Heart left ventricle (tissue), 16 donors: ENCODE data around the gene KIAA0930. TPM values are rescaled to one million over a fixed set of nuclear protein-coding genes. Genes with fewer than 3 reads are reported as not detected.

Experiments used
- ATAC-seq, 4 donors: fragments of 200-7000 bp; cut with Tn5 transposase; one replicate each; pipeline ENCODE4 v1.9.1; 2020 to 2022; ENCODE audit warnings: moderate library complexity in 4 of 4, mild to moderate bottlenecking in 3 of 4, moderate number of reproducible peaks in 1 of 4
- DNase-seq, 5 donors: peaks; one replicate each; pipeline ENCODE4 v3.0.0-alpha.2; 2020
- H3K27ac ChIP-seq, 12 donors: fragments of 200-600 bp; sonication (generic) in 4 of 12; one replicate each; pipeline versions ENCODE4 v1.5.0 to v1.8.0; 2016 to 2022; ENCODE audit warnings: mild to moderate bottlenecking in 2 of 12
- H3K27me3 ChIP-seq, 9 donors: fragments of 200-600 bp; sonication (generic) in 2 of 9; one replicate each; pipeline versions ENCODE4 v1.5.1 to v1.8.0; 2016 to 2022; ENCODE audit warnings: mild to moderate bottlenecking in 3 of 9
- H3K36me3 ChIP-seq, 9 donors: fragments of 200-600 bp; sonication (generic) in 2 of 9; one replicate each; pipeline versions ENCODE4 v1.5.0 to v1.8.0; 2018 to 2022; ENCODE audit warnings: mild to moderate bottlenecking in 2 of 9
- H3K4me1 ChIP-seq, 12 donors: fragments of 200-600 bp; sonication (generic) in 4 of 12; one replicate each; pipeline versions ENCODE4 v1.5.0 to v1.8.0; 2016 to 2022; ENCODE audit warnings: mild to moderate bottlenecking in 3 of 12
- H3K4me3 ChIP-seq, 12 donors: fragments of 200-600 bp; sonication (generic) in 4 of 12; one replicate each; pipeline versions ENCODE4 v1.5.0 to v1.8.0; 2017 to 2022; ENCODE audit warnings: mild to moderate bottlenecking in 9 of 12, moderate library complexity in 4 of 12
- H3K9me3 ChIP-seq, 12 donors: fragments of 200-600 bp; sonication (generic) in 4 of 12; one replicate each; pipeline versions ENCODE4 v1.5.0 to v1.8.0; 2016 to 2022; ENCODE audit warnings: mild to moderate bottlenecking in 1 of 12
- POLR2A ChIP-seq, 2 donors: fragments of 450-650 bp; IDR thresholded peaks; one replicate each; pipeline ENCODE4 v1.6.1; 2017; ENCODE audit warnings: antibody characterized with exemption in 2 of 2, mild to moderate bottlenecking in 2 of 2, moderate library complexity in 2 of 2
- WGBS, 4 donors: extraction: QIAGEN DNeasy Blood & Tissue Kit in 2 of 4; methylation state at CpG; one replicate each; pipeline versions ENCODE4 v1.1.5 to v1.1.7; 2013 to 2018; 5-methylcytosine and 5-hydroxymethylcytosine counted together
- intact Hi-C, 10 donors: fragments of 100-400 bp; cut with DNase I; formaldehyde crosslinking; loops; one replicate each; pipeline versions ENCODE4 v1.11.1 to v1.14.2; 2022
- polyA plus RNA-seq, 2 donors: library from polyadenylated mRNA; stranded (reverse); fragments of 200-250 nt; gene quantifications; one replicate each; pipeline ENCODE4 v1.2.3, GENCODE V29; 2013
- total RNA-seq, 9 donors: library from RNA; depleted of rRNA in 2 of 9; stranded (reverse); fragments of >200 nt in 2 of 9; fragmentation: NEBNext Ultra II Directional in 3 of 9; extraction: Animal tissue kit (Norgen Biotek cat#: 25700) in 3 of 9; gene quantifications; one replicate each; pipeline versions ENCODE4 v1.1.0 to v1.2.4, GENCODE V29; 2016 to 2023
- TF ChIP-seq, protein P1 (sequence below), 12 donors: fragments of 200-600 bp; sonication (generic) in 4 of 12; IDR thresholded peaks; one replicate each; pipeline versions ENCODE4 v1.5.0 to v1.8.0; 2018 to 2022; ENCODE audit warnings: antibody characterized with exemption in 12 of 12, mild to moderate bottlenecking in 5 of 12
- donor health status: ischemic (EF 13 %, LVEDD 7.1; RV severe dilation, severe dysfunction).
- donor health status: healthy with polysubstance abuse.
- donor health status: DM: no; HTN: yes; CAD: no.
- donor health status: DM: no; HTN: no; CAD: no.
- donor health status: ischemic (EF 25% LVEDD 6.9; RV normal size, moderate dysfunction).
- donor health status: ischemic (EF 25% LVEDD 5.7; RV mildly dilated, moderate dysfunction).
- donor health status: healthy.
- donor health status: DM: yes; HTN: yes; CAD: no.
- donor health status: ischemic (EF 35%, LVEDD 5.7; RV mildly dilated, moderate dysfunction).
- donor health status: nonischemic (EF 11% LVEDD 7.7; RV severe dilation, severe dysfunction).
- donor health status: DM: yes; HTN: yes; CAD: no.
- donor health status: PGD.
- donor health status: ischemic (EF 29% LVEDD 5.4; RV normal size, mild dysfunction).
- donor health status: nonischemic (EF 23%, LVEDD 6.1; RV moderate dilation, normal function).

Gene KIAA0930
- total and polyA plus RNA-seq, 11 donors: 8.5 to 67.1 (median 18.7) TPM

DNA sequence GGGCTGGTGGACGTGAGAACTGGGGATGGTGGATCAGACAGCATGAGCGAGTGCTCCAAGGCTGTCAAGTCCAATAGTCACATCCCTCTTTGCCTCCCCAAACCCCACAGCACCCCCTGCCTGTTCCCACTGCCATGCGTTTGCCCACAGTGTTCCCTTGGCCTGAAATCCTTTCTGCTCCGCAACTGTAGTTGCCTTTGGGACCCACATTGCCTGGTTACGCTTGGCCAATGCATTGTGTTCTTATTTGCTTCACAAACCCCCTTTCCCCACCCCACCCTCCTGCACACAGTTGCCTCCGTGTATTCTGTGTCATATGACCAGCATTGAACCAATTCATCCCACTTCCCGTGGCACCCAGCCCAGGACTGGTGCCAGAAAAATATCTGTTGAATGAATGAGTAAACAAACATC is 2.1 kb upstream of the KIAA0930 start:
- H3K27ac ChIP-seq: no peak overlapping the region
- peaks cover 0 to 34% (median 12%) of the 10 kb centered on the region in 12 donors for H3K4me1 ChIP-seq
- ATAC-seq: no peak
- TF ChIP-seq, protein P1, sequence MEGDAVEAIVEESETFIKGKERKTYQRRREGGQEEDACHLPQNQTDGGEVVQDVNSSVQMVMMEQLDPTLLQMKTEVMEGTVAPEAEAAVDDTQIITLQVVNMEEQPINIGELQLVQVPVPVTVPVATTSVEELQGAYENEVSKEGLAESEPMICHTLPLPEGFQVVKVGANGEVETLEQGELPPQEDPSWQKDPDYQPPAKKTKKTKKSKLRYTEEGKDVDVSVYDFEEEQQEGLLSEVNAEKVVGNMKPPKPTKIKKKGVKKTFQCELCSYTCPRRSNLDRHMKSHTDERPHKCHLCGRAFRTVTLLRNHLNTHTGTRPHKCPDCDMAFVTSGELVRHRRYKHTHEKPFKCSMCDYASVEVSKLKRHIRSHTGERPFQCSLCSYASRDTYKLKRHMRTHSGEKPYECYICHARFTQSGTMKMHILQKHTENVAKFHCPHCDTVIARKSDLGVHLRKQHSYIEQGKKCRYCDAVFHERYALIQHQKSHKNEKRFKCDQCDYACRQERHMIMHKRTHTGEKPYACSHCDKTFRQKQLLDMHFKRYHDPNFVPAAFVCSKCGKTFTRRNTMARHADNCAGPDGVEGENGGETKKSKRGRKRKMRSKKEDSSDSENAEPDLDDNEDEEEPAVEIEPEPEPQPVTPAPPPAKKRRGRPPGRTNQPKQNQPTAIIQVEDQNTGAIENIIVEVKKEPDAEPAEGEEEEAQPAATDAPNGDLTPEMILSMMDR (IDR thresholded peaks at IDR 0.05): peak in 1 of 12 donors; percentile 10
- TF ChIP-seq POLR2A (IDR thresholded peaks at IDR 0.05): no peak
- DNase-seq: peak in 1 of 5 donors; percentile 21
- H3K4me3 ChIP-seq: no peak overlapping the region
- no peaks in the 10 kb centered on the region for H3K27me3 ChIP-seq
- WGBS, 4 donors: 61 to 68% (median 63%) methylated on average over 7 of the region's 7 CpGs
- intact Hi-C loops: loop anchor here in 3 of 10 donors (5.0 to 10.0 kb wide), 2 partner anchors 78 to 80 kb away; partner anchors contain the start of gene NUP50 (in 3 of the 3)
- H3K36me3 ChIP-seq: no peaks in the 10 kb centered on the region
- no peaks in the 10 kb centered on the region for H3K9me3 ChIP-seq

DNA sequence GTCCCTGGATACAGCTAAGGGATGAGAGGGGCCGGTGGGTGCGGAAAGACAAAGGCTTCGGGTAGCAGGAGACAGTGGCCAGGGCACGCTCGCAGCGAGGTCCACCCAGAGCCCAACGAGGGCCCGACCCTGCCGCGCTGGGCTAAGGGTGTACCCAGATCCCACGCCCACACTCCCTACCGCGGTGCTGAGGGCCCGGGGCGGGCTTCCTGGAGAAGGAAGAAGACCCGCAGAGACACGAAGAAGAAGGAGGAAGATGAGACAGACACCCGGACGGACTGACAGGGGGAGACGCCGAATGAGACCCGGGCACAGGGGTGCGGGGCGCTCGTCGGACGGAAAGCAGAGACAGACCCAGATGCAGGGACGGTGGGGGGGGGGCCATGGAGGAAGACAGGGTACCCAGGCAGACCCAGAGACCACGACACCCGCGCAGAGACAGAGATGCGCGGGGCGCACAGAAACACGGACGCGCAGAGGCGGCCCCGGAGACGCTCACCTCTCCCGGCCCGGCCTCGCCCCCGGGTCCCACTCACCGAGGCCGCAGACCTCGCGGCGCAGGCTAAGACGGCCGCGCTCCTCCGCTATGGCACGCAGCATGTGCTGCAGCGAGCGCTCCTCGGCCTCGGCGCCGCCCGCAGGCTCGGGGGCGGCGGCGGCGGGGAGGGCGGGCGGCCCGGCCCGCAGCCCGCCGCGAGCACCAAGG is 437 bp downstream of the KIAA0930 start:
- 2 to 3% (median 2%) methylated on average over 24 to 73 of the region's 73 CpGs for WGBS, 4 donors
- Histone ChIP-seq H3K36me3 (peaks cover 0 to 11% (median 0%) of the 10 kb centered on the region in 9 donors), H3K9me3 (no peaks in the 10 kb centered on the region), H3K4me3 (peak overlapping the region; percentile 45 to 86 (median 68)), H3K27me3 (no peaks in the 10 kb centered on the region), H3K4me1 (peaks cover 0 to 51% (median 12%) of the 10 kb centered on the region in 12 donors), H3K27ac (peak overlapping the region in 6 of 12 donors; percentile 17 to 74 (median 34))
- ATAC-seq (peak in 3 of 4 donors; percentile 22 to 25 (median 23)), DNase-seq (peak in 2 of 5 donors; percentile 37 to 47)
- intact Hi-C loops: loop anchor here in 4 of 10 donors (2.0 to 10.0 kb wide), 3 partner anchors 75 to 78 kb away; partner anchors contain the start of gene NUP50 (in 4 of the 4)
- TF ChIP-seq POLR2A (IDR thresholded peaks at IDR 0.05): no peak

DNA sequence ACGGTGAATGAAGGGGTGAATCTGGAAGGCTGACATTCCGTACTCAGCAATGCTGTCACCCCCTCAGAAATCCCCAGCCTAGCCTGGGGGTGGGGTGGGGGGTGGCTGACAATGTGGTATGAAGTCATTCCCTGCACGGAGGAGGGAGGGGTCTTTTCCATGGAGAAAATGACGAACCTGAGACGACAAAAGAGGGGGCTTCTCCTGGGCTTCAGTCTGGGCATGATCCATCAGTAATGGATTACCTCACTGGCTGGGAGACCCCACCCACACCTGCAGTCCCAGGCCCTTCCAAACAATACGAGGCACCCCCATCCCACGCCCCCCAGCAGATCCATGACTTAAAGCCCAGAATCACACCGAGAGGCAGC is 1.0 kb downstream of the KIAA0930 start:
- 57 to 70% (median 58%) methylated on average over 5 to 8 of the region's 8 CpGs for WGBS, 4 donors
- no peak for ATAC-seq
- TF ChIP-seq, protein P1 (IDR thresholded peaks at IDR 0.05): no peak
- no peak for TF ChIP-seq POLR2A (IDR thresholded peaks at IDR 0.05)
- DNase-seq: peak in 1 of 5 donors; percentile 11
- H3K27me3 ChIP-seq: no peaks in the 10 kb centered on the region
- no peaks in the 10 kb centered on the region for H3K9me3 ChIP-seq
- peak overlapping the region in 2 of 12 donors; percentile 40 to 74 for H3K27ac ChIP-seq
- intact Hi-C loops: loop anchor here in 4 of 10 donors (2.0 to 10.0 kb wide), 4 partner anchors 55 to 77 kb away; partner anchors contain the start of gene NUP50 (in 4 of the 4)
- peaks cover 0 to 56% (median 12%) of the 10 kb centered on the region in 12 donors for H3K4me1 ChIP-seq
- peaks cover 0 to 11% (median 0%) of the 10 kb centered on the region in 9 donors for H3K36me3 ChIP-seq
- peak overlapping the region in 11 of 12 donors; percentile 51 to 86 (median 71) for H3K4me3 ChIP-seq

DNA sequence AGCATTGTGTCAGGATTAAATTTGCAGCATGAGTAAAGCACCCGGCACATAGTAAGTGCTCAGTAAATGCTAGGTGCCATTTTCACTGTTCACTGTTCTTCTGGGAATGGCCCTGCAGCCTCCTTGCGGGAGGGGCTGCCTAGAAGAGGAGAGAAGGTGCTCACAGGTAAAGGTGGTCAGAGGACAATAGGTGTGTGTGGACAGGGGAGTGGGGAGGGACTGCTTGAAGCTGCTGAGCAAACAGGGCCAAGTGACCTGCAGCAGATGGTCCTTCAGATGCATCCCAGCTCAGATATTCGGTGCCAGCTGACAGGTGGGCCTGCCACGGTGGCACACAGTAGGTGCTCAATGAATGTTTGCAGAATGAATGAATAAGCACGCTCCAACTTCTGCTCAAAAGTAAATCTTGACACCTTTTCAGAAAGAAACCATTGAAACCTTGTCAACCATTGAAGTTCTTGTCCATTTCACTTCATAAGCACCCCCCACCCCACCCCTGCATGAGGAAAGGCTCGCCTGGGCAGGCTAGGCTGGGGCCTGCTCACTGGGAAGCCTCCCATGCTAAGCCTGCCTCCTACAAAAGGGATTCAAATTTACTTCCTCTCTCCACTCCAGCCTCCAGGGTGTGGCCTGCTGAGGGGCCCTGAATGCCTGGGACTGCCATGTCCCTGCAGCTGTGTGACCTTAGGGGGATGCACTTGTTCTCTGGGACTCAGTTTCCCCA is 1.6 kb downstream of the KIAA0930 start:
- H3K4me1 ChIP-seq: peaks cover 0 to 62% (median 12%) of the 10 kb centered on the region in 12 donors
- DNase-seq: peak in 1 of 5 donors; percentile 32
- TF ChIP-seq POLR2A (IDR thresholded peaks at IDR 0.05): no peak
- TF ChIP-seq, protein P1 (IDR thresholded peaks at IDR 0.05): no peak
- no peaks in the 10 kb centered on the region for H3K27me3 ChIP-seq
- intact Hi-C loops: loop anchor here in 1 of 10 donors (10.0 kb wide), 1 partner anchor 54 kb away; no protein-coding TSS in a partner anchor
- WGBS, 4 donors: 71 to 87% (median 82%) methylated on average over 6 of the region's 6 CpGs
- H3K9me3 ChIP-seq: no peaks in the 10 kb centered on the region
- H3K4me3 ChIP-seq: peak overlapping the region in 8 of 12 donors; percentile 62 to 86 (median 72)
- H3K27ac ChIP-seq: peak overlapping the region in 1 of 12 donors; percentile 74
- ATAC-seq: peak in 1 of 4 donors; percentile 17
- peaks cover 0 to 11% (median 0%) of the 10 kb centered on the region in 9 donors for H3K36me3 ChIP-seq
